Activated CD8-positive, alpha-beta T cell treated with anti-CD3 and anti-CD28 coated beads for 36 hours (primary cell): Measurements from ENCODE around the gene MGAT5B. TPM values are rescaled to one million over a fixed set of nuclear protein-coding genes. Genes with fewer than 3 reads are reported as not detected.

Experiments
- ATAC-seq: fragments of 200-7000 bp; cut with Tn5 transposase; one replicate; pipeline ENCODE4 v1.10.0; 2021; ENCODE audit warnings: mild to moderate bottlenecking, moderate library complexity
- CTCF ChIA-PET: fragments of 350-600 bp; sonication (Branson Sonifier 250); formaldehyde crosslinking; loops from one replicate; lab custom pipeline; 2021; ENCODE audit warnings: antibody characterized with exemption; lab: Charles Lee
- POLR2A ChIA-PET: fragments of 350-600 bp; sonication (Branson Sonifier 250); formaldehyde crosslinking; loops from one replicate; lab custom pipeline; 2021; ENCODE audit warnings: antibody characterized with exemption; lab: Charles Lee
- DNase-seq: peaks from one replicate; pipeline ENCODE4 v3.0.0-alpha.2; 2020
- H3K27ac Mint-ChIP-seq: one replicate; pipeline ENCODE4 v1.8.0; 2021; ENCODE audit warnings: mild to moderate bottlenecking, mixed read lengths
- H3K27me3 Mint-ChIP-seq: one replicate; pipeline ENCODE4 v1.8.0; 2021; ENCODE audit warnings: mixed read lengths
- H3K36me3 Mint-ChIP-seq: one replicate; pipeline ENCODE4 v1.8.0; 2021; ENCODE audit warnings: low read depth, mixed read lengths
- H3K4me1 Mint-ChIP-seq: one replicate; pipeline ENCODE4 v1.8.0; 2021; ENCODE audit warnings: low read depth, mixed read lengths
- H3K4me3 Mint-ChIP-seq: one replicate; pipeline ENCODE4 v1.8.0; 2021; ENCODE audit warnings: mild to moderate bottlenecking, moderate library complexity, mixed read lengths
- H3K9me3 Mint-ChIP-seq: one replicate; pipeline ENCODE4 v1.8.0; 2021; ENCODE audit warnings: mixed read lengths
- intact Hi-C: fragments of 100-400 bp; cut with micrococcal nuclease; formaldehyde crosslinking; loops from one replicate; pipeline ENCODE4 v1.10.0; 2022
- total RNA-seq, 2 experiments: library from RNA; stranded (reverse); gene quantifications; one replicate each; pipeline ENCODE4 v1.2.3, GENCODE V29; 2021
- TF ChIP-seq, protein P1 (sequence below): fragments of 200-600 bp; IDR thresholded peaks from one replicate; pipeline ENCODE4 v1.8.0; 2022; ENCODE audit warnings: antibody characterized with exemption, mild to moderate bottlenecking

Gene MGAT5B
- total RNA-seq, 2 experiments from 2014 or later, result not detected

DNA sequence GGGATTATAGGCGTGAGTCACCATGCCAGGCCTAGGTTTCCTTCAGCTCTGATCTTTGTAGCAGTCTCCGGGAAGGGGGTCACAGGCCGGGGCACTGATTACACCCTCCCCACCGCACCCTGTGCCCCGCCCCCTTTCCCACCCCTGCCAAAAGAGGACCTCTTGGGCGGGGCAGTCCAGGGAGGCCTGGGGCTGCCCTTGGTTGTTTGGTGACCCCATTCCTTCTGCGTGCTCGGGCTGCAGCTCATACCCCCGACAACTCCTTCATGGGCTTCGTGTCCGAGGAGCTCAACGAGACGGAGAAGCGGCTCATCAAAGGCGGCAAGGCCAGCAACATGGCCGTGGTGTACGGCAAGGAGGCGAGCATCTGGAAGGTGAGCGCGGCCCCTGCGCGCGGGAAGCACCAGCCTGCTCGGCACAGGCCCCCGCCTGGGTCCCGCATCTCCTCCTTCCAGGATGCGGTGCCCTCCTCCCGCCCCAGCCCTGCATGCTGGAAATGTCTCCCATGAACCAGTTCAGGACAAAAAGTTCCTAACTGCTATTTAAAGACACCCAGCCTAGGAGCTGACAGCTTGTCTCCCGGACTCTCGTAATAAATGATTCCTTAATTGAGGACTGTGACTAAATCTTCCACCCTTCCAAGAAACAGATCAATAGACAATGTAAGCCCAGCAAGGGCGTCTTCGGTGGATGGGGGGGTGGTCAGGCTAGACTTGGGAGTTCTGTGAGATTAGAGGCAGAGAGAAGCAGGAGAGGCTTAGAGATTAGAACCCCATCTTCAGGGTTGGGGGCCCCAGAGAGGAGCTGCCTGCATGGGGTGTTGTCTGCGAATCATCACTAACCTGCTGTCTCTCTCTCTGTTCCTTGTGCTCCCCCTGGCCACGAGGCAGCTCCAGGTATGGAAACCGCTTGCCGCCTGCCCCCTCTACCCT, 64.5 kb downstream of the MGAT5B start:
- ChIA-PET CTCF (interaction anchor here (1.1 kb wide), 1 partner anchor 36 kb away, joined by 3 read pairs; no protein-coding TSS in a partner anchor), POLR2A (interaction anchor here (0.9 kb wide), 1 partner anchor 288 kb away, joined by 4 read pairs; no protein-coding TSS in a partner anchor)
- H3K36me3 Mint-ChIP-seq, result no peaks in the 10 kb centered on the region
- no peak overlapping the region for H3K27ac Mint-ChIP-seq
- H3K4me1 Mint-ChIP-seq, result no peaks in the 10 kb centered on the region
- ATAC-seq (no peak), DNase-seq (no peak)
- TF ChIP-seq, protein P1, sequence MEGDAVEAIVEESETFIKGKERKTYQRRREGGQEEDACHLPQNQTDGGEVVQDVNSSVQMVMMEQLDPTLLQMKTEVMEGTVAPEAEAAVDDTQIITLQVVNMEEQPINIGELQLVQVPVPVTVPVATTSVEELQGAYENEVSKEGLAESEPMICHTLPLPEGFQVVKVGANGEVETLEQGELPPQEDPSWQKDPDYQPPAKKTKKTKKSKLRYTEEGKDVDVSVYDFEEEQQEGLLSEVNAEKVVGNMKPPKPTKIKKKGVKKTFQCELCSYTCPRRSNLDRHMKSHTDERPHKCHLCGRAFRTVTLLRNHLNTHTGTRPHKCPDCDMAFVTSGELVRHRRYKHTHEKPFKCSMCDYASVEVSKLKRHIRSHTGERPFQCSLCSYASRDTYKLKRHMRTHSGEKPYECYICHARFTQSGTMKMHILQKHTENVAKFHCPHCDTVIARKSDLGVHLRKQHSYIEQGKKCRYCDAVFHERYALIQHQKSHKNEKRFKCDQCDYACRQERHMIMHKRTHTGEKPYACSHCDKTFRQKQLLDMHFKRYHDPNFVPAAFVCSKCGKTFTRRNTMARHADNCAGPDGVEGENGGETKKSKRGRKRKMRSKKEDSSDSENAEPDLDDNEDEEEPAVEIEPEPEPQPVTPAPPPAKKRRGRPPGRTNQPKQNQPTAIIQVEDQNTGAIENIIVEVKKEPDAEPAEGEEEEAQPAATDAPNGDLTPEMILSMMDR, result no peak
- no peak overlapping the region for H3K4me3 Mint-ChIP-seq
- intact Hi-C loops, result no loop called here
- H3K9me3 Mint-ChIP-seq, result no peaks in the 10 kb centered on the region
- H3K27me3 Mint-ChIP-seq, result no peaks in the 10 kb centered on the region

DNA sequence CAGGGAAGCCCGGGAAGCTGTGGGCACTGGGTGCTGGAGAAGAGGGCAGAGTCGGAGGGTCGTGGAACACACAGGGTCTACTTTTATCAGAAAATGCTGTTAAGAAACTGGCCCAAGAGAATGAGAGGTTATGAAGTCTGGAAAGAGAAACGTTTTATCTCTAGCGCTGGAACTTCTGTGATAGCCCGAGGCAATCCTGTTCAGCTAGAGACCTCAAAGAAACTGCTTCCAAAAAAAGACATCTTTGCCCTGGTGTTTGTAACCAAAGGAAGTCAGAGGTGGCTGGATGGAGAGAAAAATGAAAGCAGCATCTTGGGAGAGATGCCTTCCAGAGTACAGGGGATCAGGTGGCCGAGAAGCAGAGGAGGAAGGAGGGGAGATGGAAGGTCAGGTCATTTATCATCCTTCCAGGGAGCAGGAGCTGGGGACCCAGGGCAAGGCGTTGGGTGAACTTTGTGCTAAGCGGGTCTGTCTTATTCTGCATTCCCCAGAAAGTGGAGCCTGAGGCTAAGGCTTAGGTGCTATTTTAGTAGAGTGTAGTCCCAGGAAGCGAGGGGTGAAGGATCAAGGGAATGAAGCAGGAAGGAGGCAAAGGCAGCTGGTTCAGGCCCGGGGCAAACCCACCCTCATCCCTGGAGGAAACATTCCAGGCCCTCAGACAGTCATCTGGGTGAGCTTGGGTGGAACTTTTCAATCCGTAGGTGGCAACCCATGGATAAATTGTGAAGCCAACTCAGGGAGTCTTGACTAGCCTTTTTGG, 66.5 kb downstream of the MGAT5B start:
- no peak overlapping the region for H3K27ac Mint-ChIP-seq
- intact Hi-C loops, result no loop called here
- no peaks in the 10 kb centered on the region for H3K36me3 Mint-ChIP-seq
- CTCF ChIA-PET, result interaction anchor here (1.0 to 1.1 kb wide), 2 partner anchors 66 to 132 kb away, joined by 3 read pairs; no protein-coding TSS in a partner anchor
- no peak overlapping the region for H3K4me3 Mint-ChIP-seq
- no peak for DNase-seq
- ATAC-seq, result no peak
- POLR2A ChIA-PET, result no interaction called here
- no peaks in the 10 kb centered on the region for H3K27me3 Mint-ChIP-seq
- H3K4me1 Mint-ChIP-seq, result no peaks in the 10 kb centered on the region
- no peaks in the 10 kb centered on the region for H3K9me3 Mint-ChIP-seq
- TF ChIP-seq, protein P1, result no peak

DNA sequence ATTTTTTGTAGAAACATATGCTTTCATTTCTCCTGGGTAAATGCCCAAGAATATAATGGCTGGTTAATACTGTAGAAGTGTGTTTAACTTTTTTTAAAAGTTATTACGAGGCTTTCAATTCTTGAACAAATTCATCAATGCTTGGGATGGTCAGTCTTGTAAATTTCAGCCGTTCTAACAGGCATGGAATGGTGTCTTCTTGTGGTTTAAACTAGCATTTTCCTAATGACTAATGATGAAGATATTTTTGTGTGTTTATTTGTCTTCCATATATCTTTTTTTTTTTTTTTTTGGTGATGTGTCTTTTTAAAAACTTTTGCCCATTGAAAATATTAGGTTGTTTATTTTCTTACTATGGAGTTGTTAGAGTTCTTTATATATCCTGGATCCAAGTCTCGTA, 67.1 kb downstream of the MGAT5B start:
- H3K36me3 Mint-ChIP-seq, result no peaks in the 10 kb centered on the region
- no peak overlapping the region for H3K4me3 Mint-ChIP-seq
- no peak overlapping the region for H3K27ac Mint-ChIP-seq
- TF ChIP-seq, protein P1, result no peak
- DNase-seq, result no peak
- no peaks in the 10 kb centered on the region for H3K27me3 Mint-ChIP-seq
- CTCF ChIA-PET, result interaction anchor here (1.0 kb wide), 1 partner anchor 131 kb away, joined by 3 read pairs; no protein-coding TSS in a partner anchor
- no peaks in the 10 kb centered on the region for H3K9me3 Mint-ChIP-seq
- intact Hi-C loops, result no loop called here
- no peaks in the 10 kb centered on the region for H3K4me1 Mint-ChIP-seq
- POLR2A ChIA-PET, result no interaction called here
- no peak for ATAC-seq

DNA sequence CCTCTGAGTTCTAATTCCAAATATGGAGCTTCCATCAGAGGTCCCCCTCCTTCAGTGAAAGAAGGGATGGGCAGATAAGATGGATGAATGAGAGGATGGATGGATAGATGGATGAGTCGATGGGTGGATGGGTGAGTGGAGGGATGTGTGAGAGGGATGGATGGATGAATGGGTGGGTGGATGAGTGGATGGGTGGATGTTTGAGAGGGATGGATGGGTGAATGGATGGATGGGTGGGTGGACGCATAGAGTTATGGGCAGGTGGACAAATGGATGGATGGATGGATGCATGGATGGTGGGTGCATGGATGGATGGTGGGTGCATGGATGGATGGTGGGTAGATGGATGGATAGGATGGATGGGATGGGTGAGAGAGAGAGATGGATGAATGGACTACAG, 69.0 kb downstream of the MGAT5B start:
- ChIA-PET CTCF (interaction anchor here (0.6 kb wide), 1 partner anchor 623 kb away, joined by 3 read pairs; no protein-coding TSS in a partner anchor), POLR2A (no interaction called here)
- Mint-ChIP-seq H3K9me3 (no peaks in the 10 kb centered on the region), H3K27me3 (no peaks in the 10 kb centered on the region), H3K4me1 (no peaks in the 10 kb centered on the region), H3K4me3 (no peak overlapping the region), H3K27ac (no peak overlapping the region), H3K36me3 (no peaks in the 10 kb centered on the region)
- no peak for ATAC-seq
- no peak for DNase-seq
- TF ChIP-seq, protein P1, result no peak
- intact Hi-C loops, result no loop called here
